HG03175 (cell line): ENCODE measurements around the gene LTN1.
"Not testable (repeated sequence)": the region's sequence is repeated elsewhere in the genome, so short reads cannot be mapped to it uniquely, and the experiment has no call there.

Source experiments
- ATAC-seq: cut with Tn5 transposase; IDR thresholded peaks from one replicate; pipeline ENCODE4 v1.9.1; 2021; ENCODE audit warnings: mild to moderate bottlenecking, moderate library complexity; ENCODE audit not compliant: unreplicated experiment

The LTN1 gene

GRCh38 chr21:28991861-28992525 is 684 bp downstream of the LTN1 start:
- ATAC-seq = no peak

DNA sequence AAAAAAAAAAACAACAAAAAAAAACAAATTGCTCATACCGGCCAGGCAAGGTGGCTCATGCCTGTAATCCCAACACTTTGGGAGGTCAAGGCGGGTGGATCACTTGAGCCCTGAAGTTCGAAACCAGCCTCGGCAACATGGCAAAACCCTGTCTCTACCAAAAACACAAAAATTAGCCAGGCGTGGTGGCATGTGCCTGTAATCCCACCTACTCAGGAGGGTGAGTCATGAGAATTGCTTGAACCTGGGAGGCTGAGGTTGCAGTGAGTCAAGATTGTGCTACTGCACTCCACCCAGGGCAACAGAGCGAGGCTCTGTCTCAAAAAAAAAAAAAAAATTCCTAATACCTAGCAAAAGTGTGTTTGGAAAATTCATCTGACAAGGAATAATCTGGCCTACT is 4.5 kb downstream of the LTN1 start:
- not testable (repeated sequence) for ATAC-seq

GRCh38 chr21:28986677-28987076 is 6.0 kb downstream of the LTN1 start:
- no peak for ATAC-seq

DNA sequence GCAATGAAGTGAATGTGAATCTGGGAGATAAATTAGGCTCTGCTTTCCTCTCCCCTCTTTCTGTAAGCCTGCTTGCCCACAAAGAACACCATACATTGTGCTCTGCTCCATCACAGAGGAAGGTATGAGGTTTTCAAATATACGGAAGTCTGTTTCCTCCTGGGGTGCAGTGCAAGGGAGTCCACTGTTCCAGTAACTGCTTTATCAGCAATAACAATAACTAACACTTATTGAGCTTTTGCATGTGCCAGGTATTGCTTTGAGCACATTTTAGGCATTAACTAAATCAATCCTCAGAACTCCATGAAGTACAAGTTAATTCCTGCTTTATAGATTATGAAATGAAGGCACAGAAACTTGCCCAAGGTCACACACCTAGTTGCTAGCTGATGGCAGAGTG is 10.0 kb downstream of the LTN1 start:
- no peak for ATAC-seq

DNA sequence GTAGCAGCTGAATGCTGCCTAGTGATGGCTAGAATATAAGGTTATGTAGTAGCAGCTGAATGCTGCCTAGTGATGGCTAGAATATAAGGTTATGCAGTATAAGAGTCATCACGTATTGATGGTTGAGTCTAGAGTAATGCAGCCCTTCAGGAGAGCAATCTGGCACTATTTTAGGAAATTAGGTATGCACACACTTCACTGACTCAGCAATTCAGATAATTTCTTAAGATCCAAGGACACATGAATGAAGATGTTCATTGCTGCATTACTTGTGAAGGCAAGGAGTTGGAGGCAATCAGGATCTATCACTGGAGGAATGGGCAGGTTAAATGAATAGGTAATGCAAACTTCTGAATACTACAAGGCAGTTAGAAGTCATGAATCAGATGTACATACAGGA is 13.6 kb downstream of the LTN1 start:
- no peak for ATAC-seq

GRCh38 chr21:28975397-28975796 is 17.3 kb downstream of the LTN1 start:
- ATAC-seq = no peak

GRCh38 chr21:28974531-28975227 is 18.0 kb downstream of the LTN1 start:
- no peak for ATAC-seq

DNA sequence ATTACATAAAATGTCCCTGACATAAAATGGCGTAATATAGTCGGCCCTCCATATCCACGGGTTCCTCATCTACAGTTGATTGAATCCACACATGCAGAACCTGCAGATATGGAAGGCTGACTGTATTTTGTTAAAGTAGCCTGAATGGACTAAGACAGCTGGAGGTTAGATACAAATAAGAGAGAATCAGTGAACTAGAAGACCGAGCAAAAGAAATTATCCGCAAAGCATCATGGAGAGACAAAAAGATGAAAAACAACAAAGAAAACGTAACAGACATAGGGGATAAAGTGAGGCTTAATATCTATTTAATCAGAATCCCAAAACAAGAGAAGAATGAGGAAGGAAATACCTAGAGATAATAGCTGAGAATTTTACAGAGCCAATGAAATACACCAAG is 20.3 kb downstream of the LTN1 start:
- no peak for ATAC-seq

DNA sequence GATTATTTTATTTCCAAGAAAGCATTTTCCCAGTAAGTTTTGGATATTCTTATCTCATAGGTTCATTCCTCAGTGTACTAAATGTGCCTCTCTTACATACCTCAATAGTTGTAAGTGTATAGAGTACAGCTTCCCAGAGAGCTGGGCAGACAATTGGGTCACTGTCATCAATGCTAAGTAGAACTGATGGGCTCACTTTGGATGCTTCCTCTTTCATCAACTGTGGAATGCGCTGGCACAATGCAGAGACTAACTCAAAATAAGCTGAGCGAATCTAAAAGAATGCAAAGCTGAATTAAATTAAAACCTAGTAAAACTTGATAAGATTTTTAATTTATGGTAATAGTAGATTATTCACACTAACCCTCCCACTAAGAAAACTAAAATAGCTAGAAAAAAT is 21.5 kb downstream of the LTN1 start:
- no peak for ATAC-seq

DNA sequence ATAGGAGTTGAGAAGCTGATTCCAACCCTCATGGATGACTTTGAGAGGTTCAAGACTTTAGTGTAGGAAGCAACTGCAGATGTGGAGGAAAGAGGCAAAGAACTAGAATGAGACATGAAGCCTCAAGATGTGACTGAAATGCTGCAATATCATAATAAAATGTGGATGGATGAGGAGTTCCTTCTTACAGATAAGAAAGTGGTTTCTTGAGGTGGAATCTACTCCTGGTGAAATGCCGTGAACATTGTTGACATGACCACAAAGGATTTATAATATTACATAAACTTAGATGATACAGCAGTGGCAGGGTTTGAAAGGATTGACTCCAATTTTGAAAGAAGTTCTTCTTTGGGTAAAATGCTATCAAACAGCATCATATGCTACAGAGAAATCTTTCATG is 28.8 kb downstream of the LTN1 start:
- ATAC-seq = no peak

- no peak for ATAC-seq
These were observed 30.2 kb downstream of the LTN1 start for GRCh38 chr21:28962465-28962864.

GRCh38 chr21:28961927-28962326 is 30.8 kb downstream of the LTN1 start:
- ATAC-seq = no peak

DNA sequence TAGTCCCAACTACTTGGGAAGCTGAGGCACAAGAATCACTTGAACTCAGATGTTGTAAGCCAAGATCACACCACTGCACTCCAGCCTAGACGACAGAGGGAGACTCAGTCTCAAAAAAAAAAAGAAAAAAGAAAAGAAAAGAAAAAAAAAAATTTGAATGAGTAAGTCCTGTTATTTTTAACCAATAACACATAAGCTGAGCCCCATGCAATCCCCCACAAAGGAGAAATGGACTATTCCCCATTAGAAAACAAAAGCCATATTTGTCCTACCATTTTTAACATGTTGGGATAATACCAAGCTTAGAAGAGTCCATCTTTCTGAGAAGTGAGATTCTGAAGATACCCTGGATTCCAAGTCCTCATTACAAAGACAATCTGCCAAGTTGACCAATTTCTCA is 32.4 kb downstream of the LTN1 start:
- no peak for ATAC-seq

GRCh38 chr21:28959367-28960099 is 33.1 kb downstream of the LTN1 start:
- no peak for ATAC-seq

DNA sequence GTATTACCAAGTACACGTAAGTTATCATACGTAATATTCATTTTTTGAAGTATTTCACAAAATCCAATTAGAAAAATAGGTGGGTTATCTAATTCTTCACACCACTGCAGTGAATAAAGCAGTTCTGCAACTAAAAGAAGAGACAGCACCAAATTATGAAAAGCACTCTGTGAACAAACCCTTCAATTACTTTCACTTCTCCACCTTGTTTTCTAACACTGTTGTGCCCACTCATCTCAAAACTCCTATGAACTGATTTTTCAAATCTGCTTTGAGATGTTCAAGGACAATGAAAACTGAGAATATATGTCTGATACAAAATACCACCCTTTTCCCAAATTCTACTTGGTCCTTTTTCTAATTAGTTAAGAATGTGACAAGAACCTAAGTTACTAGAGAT is 39.4 kb downstream of the LTN1 start:
- ATAC-seq = no peak

- no peak for ATAC-seq
These were observed 40.0 kb downstream of the LTN1 start for GRCh38 chr21:28952686-28953085.

DNA sequence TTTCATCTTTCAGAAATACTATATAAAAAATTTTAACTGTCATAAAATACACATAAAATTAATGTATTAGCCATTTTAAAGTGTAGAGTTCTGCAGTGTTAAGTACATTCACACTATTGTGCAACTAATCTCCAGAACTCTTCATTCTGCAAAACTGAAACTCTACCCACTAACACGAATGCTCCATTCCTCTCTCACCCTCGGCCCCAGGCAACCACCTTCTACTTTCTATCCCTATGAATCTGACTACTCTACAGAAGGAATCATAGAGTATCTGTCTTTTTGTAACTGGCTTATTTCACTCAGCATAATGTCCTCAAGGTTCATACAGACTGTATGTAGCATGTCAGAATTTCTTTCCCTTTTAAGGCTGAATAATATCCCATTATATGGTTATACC is 43.4 kb downstream of the LTN1 start:
- no peak for ATAC-seq

DNA sequence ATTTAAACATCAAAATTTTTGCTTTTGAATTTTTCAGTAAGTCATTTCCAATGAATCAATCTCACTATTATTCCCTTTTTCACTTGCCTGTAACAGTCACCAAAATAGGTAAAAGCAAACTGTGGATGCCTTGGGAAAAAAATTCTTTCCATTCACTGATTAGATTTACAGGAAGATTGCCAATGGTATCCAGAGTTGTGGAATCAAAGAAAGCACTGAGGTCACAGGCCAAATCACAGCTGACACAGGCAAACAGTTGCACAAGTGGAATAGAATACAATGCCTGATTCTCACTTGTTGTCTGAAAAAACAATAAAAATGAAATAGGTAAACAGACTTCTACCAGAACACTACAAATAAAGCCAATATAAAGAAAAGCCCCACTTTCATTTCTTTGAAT is 48.4 kb downstream of the LTN1 start:
- no peak for ATAC-seq

- ATAC-seq = no peak
These were observed 49.0 kb downstream of the LTN1 start for GRCh38 chr21:28943631-28944030.

GRCh38 chr21:28938726-28939125 is 54.0 kb downstream of the LTN1 start:
- ATAC-seq = no peak

DNA sequence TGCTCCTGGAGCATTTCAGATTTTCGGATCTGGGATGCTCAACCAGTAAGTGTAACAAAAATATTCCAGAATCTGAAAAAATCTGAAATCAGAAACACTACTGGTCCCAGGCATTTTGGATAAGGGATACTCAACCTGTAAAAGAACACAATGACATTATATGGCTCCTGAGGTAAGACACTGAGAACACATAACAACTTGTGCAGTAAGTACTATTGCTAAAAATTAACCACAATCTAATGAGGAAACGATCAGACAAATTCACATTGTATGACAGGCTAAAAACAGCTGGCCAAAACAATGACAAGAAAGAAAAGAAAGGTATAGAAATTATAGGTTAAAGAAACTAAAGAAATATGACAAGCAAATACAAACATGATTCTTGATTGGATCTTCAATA is 54.9 kb downstream of the LTN1 start:
- no peak for ATAC-seq

- no peak for ATAC-seq
These were observed 56.0 kb downstream of the LTN1 start for GRCh38 chr21:28936721-28937120.
